HEK293 (cell line): ENCODE results near the gene RASAL2.

Source experiments
- CTCF ChIP-seq: fragments of 450-650 bp; formaldehyde crosslinking; IDR thresholded peaks from 2 replicates; pipeline ENCODE4 v1.5.1; 2016; ENCODE audit warnings: missing biosample characterization, missing genetic modification characterization
- PATZ1 ChIP-seq: fragments of 450-650 bp; formaldehyde crosslinking; IDR thresholded peaks from 2 replicates; pipeline ENCODE4 v1.5.1; 2016; ENCODE audit warnings: missing biosample characterization, missing genetic modification characterization
- ZBTB26 ChIP-seq: fragments of 450-650 bp; formaldehyde crosslinking; optimal IDR thresholded peaks from 2 replicates; pipeline ENCODE3; 2016; ENCODE audit warnings: missing biosample characterization, mild to moderate bottlenecking, missing genetic modification characterization
- ZNF18 ChIP-seq: fragments of 450-650 bp; formaldehyde crosslinking; IDR thresholded peaks from 2 replicates; pipeline ENCODE4 v1.5.1; 2016; ENCODE audit warnings: missing biosample characterization, missing genetic modification characterization
- ZNF23 ChIP-seq: fragments of 450-650 bp; formaldehyde crosslinking; IDR thresholded peaks from 2 replicates; pipeline ENCODE4 v1.5.1; 2016; ENCODE audit warnings: missing biosample characterization, missing genetic modification characterization, borderline replicate concordance
- ZNF677 ChIP-seq: fragments of 450-650 bp; IDR thresholded peaks from 2 replicates; pipeline ENCODE4 v1.5.0; 2018; ENCODE audit warnings: missing biosample characterization, mild to moderate bottlenecking, missing genetic modification characterization, moderate library complexity

GRCh38 chr1:178457651-178458050 lies 363.7 kb downstream of the RASAL2 start:
- TF ChIP-seq ZNF18 (tag by site-specific recombination) (no peak), CTCF (no peak), PATZ1 (no peak), ZNF23 (tag by site-specific recombination) (no peak), ZBTB26 (tag by site-specific recombination) (no peak), ZNF677 (tag by site-specific recombination) (no peak)
